Neural progenitor cell (in vitro differentiated cells): ENCODE data around the gene PCDH9. TPM values are rescaled to one million over a fixed set of nuclear protein-coding genes. Genes with fewer than 3 reads are reported as not detected.
A peak's percentile ranks its signal among the peaks of the same experiment; 100 is the strongest.

Experiments used
- DNase-seq: peaks from one replicate; pipeline ENCODE4 v3.0.0-alpha.2; 2016; ENCODE audit warnings: low spot score
- H2AFZ ChIP-seq: fragments of 200-600 bp; sonication (generic); replicated peaks from 2 replicates; pipeline ENCODE4 v1.6.1; 2016; ENCODE audit warnings: antibody characterized with exemption
- H3F3A ChIP-seq: fragments of 200-600 bp; sonication (generic); 2 replicates; pipeline ENCODE4 v1.6.1; 2016; ENCODE audit warnings: antibody characterized with exemption, low read depth
- H3K27ac ChIP-seq: fragments of 200-600 bp; sonication (generic); 2 replicates; pipeline ENCODE4 v1.5.1; 2016; ENCODE audit warnings: mild to moderate bottlenecking
- H3K27me3 ChIP-seq: fragments of 200-600 bp; sonication (generic); 2 replicates; pipeline ENCODE4 v1.6.1; 2016; ENCODE audit warnings: mild to moderate bottlenecking, moderate library complexity
- H3K36me3 ChIP-seq: fragments of 200-600 bp; sonication (generic); 2 replicates; pipeline ENCODE4 v1.5.1; 2016
- H3K4me1 ChIP-seq: fragments of 200-600 bp; sonication (generic); 2 replicates; pipeline ENCODE4 v1.6.1; 2016; ENCODE audit warnings: mixed run types
- H3K4me2 ChIP-seq: fragments of 200-600 bp; sonication (generic); 2 replicates; pipeline ENCODE4 v1.6.1; 2016
- H3K4me3 ChIP-seq: fragments of 200-600 bp; sonication (generic); 2 replicates; pipeline ENCODE4 v1.5.1; 2016
- H3K79me2 ChIP-seq: fragments of 200-600 bp; sonication (generic); 2 replicates; pipeline ENCODE4 v1.6.1; 2016; ENCODE audit warnings: low read depth
- H3K9ac ChIP-seq: fragments of 200-600 bp; sonication (generic); 2 replicates; pipeline ENCODE4 v1.6.1; 2016
- H3K9me3 ChIP-seq: fragments of 200-600 bp; sonication (generic); 2 replicates; pipeline ENCODE4 v1.5.1; 2016; ENCODE audit warnings: low read depth
- H4K20me1 ChIP-seq: fragments of 200-600 bp; sonication (generic); 2 replicates; pipeline ENCODE4 v1.6.1; 2016; ENCODE audit warnings: low read depth
- H3K27ac Mint-ChIP-seq: 3 replicates; pipeline ENCODE4 v1.8.0; 2021; ENCODE audit warnings: mixed read lengths
- H3K27me3 Mint-ChIP-seq: 2 replicates; pipeline ENCODE4 v1.8.0; 2022; ENCODE audit warnings: low read depth, mild to moderate bottlenecking, inconsistent platforms, moderate library complexity, mixed read lengths; ENCODE audit not compliant: insufficient read depth
- H3K36me3 Mint-ChIP-seq: 3 replicates; pipeline ENCODE4 v1.8.0; 2021; ENCODE audit warnings: mixed read lengths
- H3K4me1 Mint-ChIP-seq: 3 replicates; pipeline ENCODE4 v1.8.0; 2021; ENCODE audit warnings: mixed read lengths
- H3K4me3 Mint-ChIP-seq: 3 replicates; pipeline ENCODE4 v1.8.0; 2021; ENCODE audit warnings: mild to moderate bottlenecking, moderate library complexity, mixed read lengths
- H3K9me3 Mint-ChIP-seq: 3 replicates; pipeline ENCODE4 v1.8.0; 2020; ENCODE audit warnings: mixed read lengths
- EZH2 ChIP-seq: fragments of 200-600 bp; sonication (generic); IDR thresholded peaks from 2 replicates; pipeline ENCODE4 v1.6.1; 2017; ENCODE audit warnings: antibody characterized with exemption, mild to moderate bottlenecking, moderate library complexity
- EZH2phosphoT487 ChIP-seq: fragments of 200-600 bp; sonication (generic); IDR thresholded peaks from 2 replicates; pipeline ENCODE4 v1.6.1; 2017; ENCODE audit warnings: antibody characterized with exemption
- total RNA-seq: library from RNA; depleted of rRNA; stranded (reverse); fragments of >200 nt; gene quantifications from 2 replicates; pipeline ENCODE4 v1.2.3, GENCODE V29; 2015; ENCODE audit warnings: low replicate concordance
- TF ChIP-seq, protein P1 (sequence below): fragments of 200-600 bp; sonication (generic); IDR thresholded peaks from 2 replicates; pipeline ENCODE4 v1.5.1; 2017; ENCODE audit warnings: antibody characterized with exemption, mild to moderate bottlenecking

PCDH9 gene
- total RNA-seq, 1 donor from 2014 or later = 0.24 TPM

- peak overlapping the region; percentile 11 for H3K4me3 Mint-ChIP-seq
- H3K79me2 ChIP-seq = no peaks in the 10 kb centered on the region
- DNase-seq = peak; percentile 11
- no peaks in the 10 kb centered on the region for H3F3A ChIP-seq
- TF ChIP-seq EZH2phosphoT487 (no peak), EZH2 (no peak)
- TF ChIP-seq, protein P1, sequence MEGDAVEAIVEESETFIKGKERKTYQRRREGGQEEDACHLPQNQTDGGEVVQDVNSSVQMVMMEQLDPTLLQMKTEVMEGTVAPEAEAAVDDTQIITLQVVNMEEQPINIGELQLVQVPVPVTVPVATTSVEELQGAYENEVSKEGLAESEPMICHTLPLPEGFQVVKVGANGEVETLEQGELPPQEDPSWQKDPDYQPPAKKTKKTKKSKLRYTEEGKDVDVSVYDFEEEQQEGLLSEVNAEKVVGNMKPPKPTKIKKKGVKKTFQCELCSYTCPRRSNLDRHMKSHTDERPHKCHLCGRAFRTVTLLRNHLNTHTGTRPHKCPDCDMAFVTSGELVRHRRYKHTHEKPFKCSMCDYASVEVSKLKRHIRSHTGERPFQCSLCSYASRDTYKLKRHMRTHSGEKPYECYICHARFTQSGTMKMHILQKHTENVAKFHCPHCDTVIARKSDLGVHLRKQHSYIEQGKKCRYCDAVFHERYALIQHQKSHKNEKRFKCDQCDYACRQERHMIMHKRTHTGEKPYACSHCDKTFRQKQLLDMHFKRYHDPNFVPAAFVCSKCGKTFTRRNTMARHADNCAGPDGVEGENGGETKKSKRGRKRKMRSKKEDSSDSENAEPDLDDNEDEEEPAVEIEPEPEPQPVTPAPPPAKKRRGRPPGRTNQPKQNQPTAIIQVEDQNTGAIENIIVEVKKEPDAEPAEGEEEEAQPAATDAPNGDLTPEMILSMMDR = no peak
- H3K4me1 Mint-ChIP-seq = peaks cover 41% of the 10 kb centered on the region
- no peak overlapping the region for H2AFZ ChIP-seq
- H4K20me1 ChIP-seq = no peaks in the 10 kb centered on the region
- H3K36me3 ChIP-seq = no peaks in the 10 kb centered on the region
- H3K9ac ChIP-seq = no peak overlapping the region
- no peaks in the 10 kb centered on the region for H3K9me3 Mint-ChIP-seq
- no peaks in the 10 kb centered on the region for H3K27me3 ChIP-seq
- no peaks in the 10 kb centered on the region for H3K36me3 Mint-ChIP-seq
- H3K27ac ChIP-seq = no peak overlapping the region
- H3K4me3 ChIP-seq = no peak overlapping the region
- no peak overlapping the region for H3K4me2 ChIP-seq
- no peaks in the 10 kb centered on the region for H3K27me3 Mint-ChIP-seq
- peaks cover 16% of the 10 kb centered on the region for H3K4me1 ChIP-seq
- H3K27ac Mint-ChIP-seq = peak overlapping the region; percentile 98
- no peaks in the 10 kb centered on the region for H3K9me3 ChIP-seq
These were observed 82.6 kb downstream of the PCDH9 start for GRCh38 chr13:67147342-67148133.

- Histone ChIP-seq H3K4me2 (no peak overlapping the region), H3K27me3 (no peaks in the 10 kb centered on the region), H3K79me2 (no peaks in the 10 kb centered on the region), H3K9ac (no peak overlapping the region), H4K20me1 (no peaks in the 10 kb centered on the region), H3K36me3 (no peaks in the 10 kb centered on the region), H3F3A (no peaks in the 10 kb centered on the region), H3K4me3 (no peak overlapping the region), H2AFZ (peak overlapping the region; percentile 55), H3K27ac (no peak overlapping the region), H3K4me1 (peaks cover 16% of the 10 kb centered on the region), H3K9me3 (no peaks in the 10 kb centered on the region)
- no peak overlapping the region for H3K4me3 Mint-ChIP-seq
- no peak for TF ChIP-seq EZH2
- no peak for TF ChIP-seq EZH2phosphoT487
- TF ChIP-seq, protein P1 = no peak
- H3K9me3 Mint-ChIP-seq = no peaks in the 10 kb centered on the region
- peaks cover 41% of the 10 kb centered on the region for H3K4me1 Mint-ChIP-seq
- DNase-seq = no peak
- H3K27ac Mint-ChIP-seq = peak overlapping the region; percentile 98
- H3K27me3 Mint-ChIP-seq = no peaks in the 10 kb centered on the region
- H3K36me3 Mint-ChIP-seq = no peaks in the 10 kb centered on the region
These were observed 83.5 kb downstream of the PCDH9 start for GRCh38 chr13:67146523-67147130.

GRCh38 chr13:67145950-67146349, 84.2 kb downstream of the PCDH9 start:
- H3K4me2 ChIP-seq = no peak overlapping the region
- H3F3A ChIP-seq = no peaks in the 10 kb centered on the region
- H3K9ac ChIP-seq = no peak overlapping the region
- H3K27me3 Mint-ChIP-seq = no peaks in the 10 kb centered on the region
- peaks cover 41% of the 10 kb centered on the region for H3K4me1 Mint-ChIP-seq
- H3K4me3 Mint-ChIP-seq = no peak overlapping the region
- H3K79me2 ChIP-seq = no peaks in the 10 kb centered on the region
- no peaks in the 10 kb centered on the region for H3K9me3 ChIP-seq
- H3K4me3 ChIP-seq = no peak overlapping the region
- no peak for DNase-seq
- H3K36me3 ChIP-seq = no peaks in the 10 kb centered on the region
- no peaks in the 10 kb centered on the region for H3K27me3 ChIP-seq
- H2AFZ ChIP-seq = no peak overlapping the region
- H3K36me3 Mint-ChIP-seq = no peaks in the 10 kb centered on the region
- peaks cover 16% of the 10 kb centered on the region for H3K4me1 ChIP-seq
- H3K27ac Mint-ChIP-seq = no peak overlapping the region
- H4K20me1 ChIP-seq = no peaks in the 10 kb centered on the region
- TF ChIP-seq EZH2phosphoT487 (no peak), EZH2 (no peak)
- TF ChIP-seq, protein P1 = no peak
- H3K27ac ChIP-seq = no peak overlapping the region
- H3K9me3 Mint-ChIP-seq = no peaks in the 10 kb centered on the region
